B cell (primary cell): ENCODE results near the gene UNC5C. TPM values are rescaled to one million over a fixed set of nuclear protein-coding genes. Genes with fewer than 3 reads are reported as not detected.

Experiments
- ATAC-seq: fragments of 200-7000 bp; cut with Tn5 transposase; one replicate; pipeline ENCODE4 v1.10.0; 2021; ENCODE audit warnings: low read depth, mild to moderate bottlenecking, moderate number of reproducible peaks, moderate library complexity
- CTCF ChIA-PET: fragments of 350-600 bp; sonication (Branson Sonifier 250); formaldehyde crosslinking; loops from one replicate; lab custom pipeline; 2021; ENCODE audit warnings: antibody characterized with exemption, inconsistent platforms; lab: Charles Lee
- POLR2A ChIA-PET: fragments of 350-600 bp; sonication (Branson Sonifier 250); formaldehyde crosslinking; loops from one replicate; lab custom pipeline; 2021; ENCODE audit warnings: antibody characterized with exemption; lab: Charles Lee
- DNase-seq: peaks from one replicate; pipeline ENCODE4 v3.0.0; 2013
- H2AFZ ChIP-seq: 2 replicates; pipeline ENCODE4 v1.6.1; 2012; ENCODE audit warnings: mild to moderate bottlenecking, low read depth, low read length; ENCODE audit not compliant: insufficient read depth, poor library complexity, severe bottlenecking
- H3K27ac ChIP-seq, 2 donors: 1 replicate in 1 of 2; 2 replicates in 1 of 2; pipeline ENCODE4 v1.5.1; 2012 to 2013; ENCODE audit warnings: low read length in 2 of 2, mild to moderate bottlenecking in 2 of 2, moderate library complexity in 1 of 2
- H3K27me3 ChIP-seq, 4 experiments: fragments of 200-600 bp in 1 of 4; sonication (generic) in 1 of 4; replicated peaks in 1 of 4; 1 replicate in 2 of 4; 2 replicates in 2 of 4; pipeline versions ENCODE4 v1.6.1 to v1.7.0; 2013 to 2016; ENCODE audit warnings: low read length in 3 of 4, mild to moderate bottlenecking in 2 of 4, mixed read lengths in 1 of 4, moderate library complexity in 1 of 4; ENCODE audit not compliant: insufficient read depth in 4 of 4, control insufficient read depth in 3 of 4; ENCODE audit errors: control extremely low read depth in 1 of 4
- H3K36me3 ChIP-seq, 2 experiments: replicated peaks in 1 of 2; 1 replicate in 1 of 2; 2 replicates in 1 of 2; pipeline versions ENCODE4 v1.6.1 to v1.7.1; 2013; ENCODE audit warnings: low read length in 1 of 2; ENCODE audit not compliant: insufficient read depth in 2 of 2, control insufficient read depth in 1 of 2; ENCODE audit errors: control extremely low read depth in 1 of 2, extremely low read depth in 1 of 2
- H3K4me1 ChIP-seq, 2 donors: fragments of 200-600 bp in 1 of 2; sonication (generic) in 1 of 2; 1 replicate in 1 of 2; 2 replicates in 1 of 2; pipeline versions ENCODE4 v1.5.1 to v1.6.1; 2013 to 2017; ENCODE audit warnings: low read length in 2 of 2; ENCODE audit not compliant: control insufficient read depth in 2 of 2, insufficient read depth in 2 of 2
- H3K4me2 ChIP-seq: replicated peaks from 2 replicates; pipeline ENCODE3; 2012; ENCODE audit warnings: mild to moderate bottlenecking, low read depth, low read length; ENCODE audit not compliant: poor library complexity, severe bottlenecking
- H3K4me3 ChIP-seq, 5 experiments: fragments of 200-600 bp in 1 of 5; sonication (generic) in 1 of 5; 1 replicate in 3 of 5; 2 replicates in 2 of 5; pipeline versions ENCODE4 v1.5.1 to v1.7.0; 2011 to 2016; ENCODE audit warnings: low read length in 4 of 5, mild to moderate bottlenecking in 4 of 5, low read depth in 2 of 5, control low read depth in 1 of 5, moderate library complexity in 1 of 5; ENCODE audit not compliant: insufficient read depth in 1 of 5; ENCODE audit errors: control extremely low read depth in 1 of 5, extremely low read depth in 1 of 5
- H3K79me2 ChIP-seq: fragments of 200-600 bp; sonication (generic); one replicate; pipeline ENCODE4 v1.6.0; 2016; ENCODE audit warnings: low read length; ENCODE audit not compliant: control insufficient read depth, insufficient read depth
- H3K9ac ChIP-seq: fragments of 200-600 bp; sonication (generic); 2 replicates; pipeline ENCODE4 v1.6.1; 2017; ENCODE audit warnings: mild to moderate bottlenecking, low read length, moderate library complexity
- H3K9me3 ChIP-seq, 3 donors: one replicate each; pipeline versions ENCODE4 v1.6.1 to v1.7.1; 2013; ENCODE audit warnings: low read length in 2 of 3; ENCODE audit not compliant: control insufficient read depth in 2 of 3, insufficient read depth in 1 of 3; ENCODE audit errors: control extremely low read depth in 1 of 3
- H4K20me1 ChIP-seq: 2 replicates; pipeline ENCODE4 v1.6.0; 2012; ENCODE audit warnings: mild to moderate bottlenecking, low read length; ENCODE audit not compliant: insufficient read depth, control insufficient read depth, poor library complexity, severe bottlenecking
- H3K27ac Mint-ChIP-seq: one replicate; pipeline ENCODE4 v1.8.0; 2021; ENCODE audit warnings: mixed read lengths
- H3K27me3 Mint-ChIP-seq: one replicate; pipeline ENCODE4 v1.8.0; 2021; ENCODE audit warnings: mixed read lengths
- H3K4me1 Mint-ChIP-seq: one replicate; pipeline ENCODE4 v1.8.0; 2021; ENCODE audit warnings: mixed read lengths
- H3K4me3 Mint-ChIP-seq: one replicate; pipeline ENCODE4 v1.8.0; 2021; ENCODE audit warnings: mixed read lengths
- H3K9me3 Mint-ChIP-seq: one replicate; pipeline ENCODE4 v1.8.0; 2022; ENCODE audit warnings: mixed read lengths; ENCODE audit not compliant: insufficient read depth
- CTCF ChIP-seq: fragments of 200-600 bp; IDR thresholded peaks from one replicate; pipeline ENCODE4 v1.8.0; 2022; ENCODE audit warnings: antibody characterized with exemption, mild to moderate bottlenecking
- EZH2 ChIP-seq: IDR thresholded peaks from 2 replicates; pipeline ENCODE4 v1.6.1; 2012; ENCODE audit warnings: borderline replicate concordance, low read depth, mild to moderate bottlenecking, moderate library complexity, low read length; ENCODE audit not compliant: insufficient read depth, poor library complexity, severe bottlenecking
- WGBS: methylation state at CpG from one replicate; pipeline ENCODE4 v1.1.5; 2013; ENCODE audit warnings: missing lambda C conversion rate; ENCODE audit not compliant: insufficient coverage; 5-methylcytosine and 5-hydroxymethylcytosine counted together
- intact Hi-C: fragments of 100-400 bp; cut with micrococcal nuclease; formaldehyde crosslinking; loops from one replicate; pipeline ENCODE4 v1.10.0; 2022
- polyA plus RNA-seq: library from polyadenylated mRNA; depleted of rRNA; stranded (reverse); fragments of >200 nt; gene quantifications from 2 replicates; pipeline ENCODE4 v1.2.3, GENCODE V29; 2012
- total RNA-seq, 2 donors: library from RNA; stranded (reverse); fragments of 120-200 nt in 1 of 2; gene quantifications; 1 replicate in 1 of 2; 2 replicates in 1 of 2; pipeline versions ENCODE4 v1.2.3 to v1.2.4, GENCODE V29; 2013 to 2022

UNC5C gene
- total and polyA plus RNA-seq, 2 donors (not counting 1 experiment from before 2014, with no cell fraction given) = not detected

DNA sequence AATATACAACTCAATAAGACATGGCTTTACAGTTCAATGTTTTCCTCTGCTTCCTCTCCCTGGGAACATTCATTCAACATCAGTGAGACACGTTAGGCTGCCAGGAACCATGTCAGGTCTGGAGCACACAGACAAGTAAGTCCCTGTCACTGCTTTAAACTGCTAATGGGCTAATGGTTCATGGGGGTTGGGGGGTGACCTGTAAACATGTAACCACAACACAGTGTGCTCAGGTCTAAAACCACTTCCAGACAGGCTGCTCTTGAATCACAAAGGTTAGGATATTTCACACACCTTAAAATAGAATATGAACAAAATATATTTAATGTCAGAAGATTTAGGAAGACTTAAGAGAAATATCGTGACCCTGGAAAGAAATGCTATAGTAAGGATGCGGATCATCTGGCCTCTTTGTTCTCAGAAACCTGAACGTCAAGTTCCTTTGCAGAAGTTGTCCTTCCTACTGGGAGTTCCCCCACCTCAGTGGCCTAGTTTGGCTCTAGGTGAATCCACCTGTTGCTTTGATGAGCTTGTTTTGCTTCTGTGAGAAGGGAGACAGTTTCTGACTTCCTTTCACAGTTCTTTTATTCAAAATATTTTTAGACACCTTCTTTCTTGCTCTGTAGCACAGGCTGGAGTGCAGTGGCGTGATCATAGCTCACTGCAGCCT lies 359.9 kb downstream of the UNC5C start:
- intact Hi-C loops = no loop called here
- Mint-ChIP-seq H3K4me3 (no peak overlapping the region), H3K4me1 (no peaks in the 10 kb centered on the region), H3K27ac (no peak overlapping the region), H3K9me3 (no peaks in the 10 kb centered on the region), H3K27me3 (no peaks in the 10 kb centered on the region)
- Histone ChIP-seq H3K9me3 (peaks cover 0 to 13% (median 0%) of the 10 kb centered on the region in 3 donors), H3K27ac (no peak overlapping the region), H3K4me1 (no peaks in the 10 kb centered on the region), H3K4me3 (no peak overlapping the region), H3K4me2 (no peak overlapping the region), H3K9ac (no peak overlapping the region), H3K27me3 (no peaks in the 10 kb centered on the region), H4K20me1 (no peaks in the 10 kb centered on the region), H3K79me2 (no peaks in the 10 kb centered on the region), H2AFZ (no peak overlapping the region), H3K36me3 (no peaks in the 10 kb centered on the region)
- ChIA-PET POLR2A (no interaction called here), CTCF (no interaction called here)
- DNase-seq (no peak), ATAC-seq (no peak)
- whole genome bisulfite sequencing = 93% methylated on average over 3 of the region's 5 CpGs
- TF ChIP-seq EZH2 (no peak), CTCF (no peak)

DNA sequence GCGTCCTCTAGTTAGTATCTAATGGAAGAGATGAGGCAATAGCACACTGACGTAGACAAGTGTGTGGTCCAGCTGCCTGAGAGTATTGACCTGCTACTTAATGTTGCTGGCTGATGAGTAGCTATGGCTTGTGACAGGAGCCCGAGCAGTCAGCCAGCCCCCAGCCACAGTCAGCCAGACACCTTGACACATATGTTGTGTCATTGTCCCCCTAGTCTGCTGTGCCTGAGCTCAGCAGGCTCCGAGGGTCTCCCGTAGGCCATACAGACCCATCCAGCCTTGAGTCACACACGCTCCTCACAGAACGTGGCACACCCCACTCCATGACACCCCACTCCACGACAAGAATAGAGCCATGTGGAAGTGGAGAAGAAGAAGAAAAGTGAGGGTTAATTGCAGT lies 362.1 kb downstream of the UNC5C start:
- no peaks in the 10 kb centered on the region for H3K9me3 Mint-ChIP-seq
- H3K4me3 Mint-ChIP-seq = no peak overlapping the region
- CTCF ChIA-PET = no interaction called here
- Histone ChIP-seq H3K9me3 (peaks cover 0 to 10% (median 0%) of the 10 kb centered on the region in 3 donors), H3K4me1 (no peaks in the 10 kb centered on the region), H3K4me2 (no peak overlapping the region), H2AFZ (no peak overlapping the region), H3K4me3 (no peak overlapping the region), H4K20me1 (no peaks in the 10 kb centered on the region), H3K9ac (no peak overlapping the region), H3K27ac (no peak overlapping the region), H3K36me3 (no peaks in the 10 kb centered on the region), H3K27me3 (no peaks in the 10 kb centered on the region), H3K79me2 (no peaks in the 10 kb centered on the region)
- no peak overlapping the region for H3K27ac Mint-ChIP-seq
- POLR2A ChIA-PET = no interaction called here
- DNase-seq (no peak), ATAC-seq (no peak)
- intact Hi-C loops = no loop called here
- H3K27me3 Mint-ChIP-seq = peaks cover 2% of the 10 kb centered on the region
- no peaks in the 10 kb centered on the region for H3K4me1 Mint-ChIP-seq
- 82% methylated on average over 5 of the region's 8 CpGs for WGBS
- TF ChIP-seq CTCF = no peak
- TF ChIP-seq EZH2 = no peak
